OCI-LY7 (cell line): ENCODE results near the gene SSBP2. TPM values are rescaled to one million over a fixed set of nuclear protein-coding genes. Genes with fewer than 3 reads are reported as not detected.

Experiments
- BruUV-seq: library from RNA; stranded (reverse); fragments of 400-500 nt; replicated peaks from 2 replicates; lab custom pipeline; 2021; lab: Mats Ljungman, UMichigan
- CTCF ChIA-PET: fragments of 300-600 bp; sonication (Branson Sonifier 250); formaldehyde crosslinking; loops from one replicate; lab custom pipeline; 2022; ENCODE audit warnings: antibody characterized with exemption; ENCODE audit not compliant: unreplicated experiment; lab: Charles Lee
- POLR2A ChIA-PET: fragments of 300-600 bp; sonication (Branson Sonifier 250); formaldehyde crosslinking; loops from one replicate; lab custom pipeline; 2022; ENCODE audit warnings: antibody characterized with exemption; lab: Charles Lee
- DNase-seq: peaks from one replicate; pipeline ENCODE4 v3.0.0-alpha.2; 2015; ENCODE audit warnings: low spot score
- H2AFZ ChIP-seq: fragments of 200-600 bp; sonication (generic), shearing (Covaris generic); 2 replicates; pipeline ENCODE4 v1.6.1; 2014; ENCODE audit warnings: mild to moderate bottlenecking, antibody characterized with exemption, low read length, moderate library complexity
- H3K27ac ChIP-seq: fragments of 200-600 bp; sonication (generic); 2 replicates; pipeline ENCODE4 v1.5.1; 2014; ENCODE audit warnings: mixed run types, low read depth, mild to moderate bottlenecking, moderate library complexity, low read length, inconsistent platforms; ENCODE audit not compliant: poor library complexity, severe bottlenecking
- H3K36me3 ChIP-seq: fragments of 200-600 bp; sonication (generic); 2 replicates; pipeline ENCODE4 v1.6.1; 2014; ENCODE audit warnings: mild to moderate bottlenecking, antibody characterized with exemption, low read length, moderate library complexity, mixed read lengths; ENCODE audit not compliant: insufficient read depth
- H3K4me1 ChIP-seq: fragments of 200-600 bp; sonication (generic); 2 replicates; pipeline ENCODE4 v1.5.1; 2014; ENCODE audit warnings: mild to moderate bottlenecking, low read length; ENCODE audit not compliant: insufficient read depth, poor library complexity, severe bottlenecking
- H3K4me2 ChIP-seq: fragments of 200-600 bp; sonication (generic); 2 replicates; pipeline ENCODE4 v1.6.1; 2014; ENCODE audit warnings: mild to moderate bottlenecking, low read length
- H3K4me3 ChIP-seq: fragments of 200-600 bp; sonication (generic); 2 replicates; pipeline ENCODE4 v1.5.1; 2014; ENCODE audit warnings: mild to moderate bottlenecking, low read depth, low read length; ENCODE audit not compliant: poor library complexity, severe bottlenecking
- H3K79me2 ChIP-seq: fragments of 200-600 bp; sonication (generic); 2 replicates; pipeline ENCODE4 v1.6.1; 2016; ENCODE audit warnings: low read depth, mild to moderate bottlenecking, low read length, moderate library complexity, mixed read lengths; ENCODE audit not compliant: insufficient read depth
- H3K9me2 ChIP-seq: fragments of 200-600 bp; sonication (generic); 2 replicates; pipeline ENCODE4 v1.6.1; 2016; ENCODE audit warnings: mild to moderate bottlenecking, low read length, mixed read lengths; ENCODE audit not compliant: insufficient read depth
- H3K9me3 ChIP-seq: fragments of 200-600 bp; sonication (generic); 2 replicates; pipeline ENCODE4 v1.6.1; 2014; ENCODE audit warnings: mild to moderate bottlenecking, mixed run types, low read length, mixed read lengths
- H4K20me1 ChIP-seq: fragments of 200-600 bp; sonication (generic); 2 replicates; pipeline ENCODE4 v1.6.1; 2014; ENCODE audit warnings: mild to moderate bottlenecking, antibody characterized with exemption, low read length, moderate library complexity, mixed read lengths; ENCODE audit not compliant: insufficient read depth
- EZH2phosphoT487 ChIP-seq: fragments of 200-600 bp; sonication (generic); IDR thresholded peaks from 2 replicates; pipeline ENCODE4 v1.6.1; 2018; ENCODE audit warnings: low read depth, borderline replicate concordance, mild to moderate bottlenecking, mixed run types, antibody characterized with exemption, low read length, moderate library complexity, mixed read lengths
- intact Hi-C: fragments of 100-400 bp; cut with micrococcal nuclease; formaldehyde crosslinking; loops from one replicate; pipeline ENCODE4 v1.10.0; 2022; ENCODE audit not compliant: unreplicated experiment
- total RNA-seq, 2 experiments: library from RNA; depleted of rRNA in 1 of 2; stranded (reverse); fragments of >200 nt in 1 of 2; shearing (Covaris generic) in 1 of 2; gene quantifications; 2 replicates each; pipeline ENCODE4 v1.2.3, GENCODE V29; 2014 to 2022
- TF ChIP-seq, protein P1 (sequence below): fragments of 200-600 bp; sonication (generic); conservative IDR thresholded peaks from 2 replicates; pipeline ENCODE4 v1.5.1; 2014; ENCODE audit warnings: mild to moderate bottlenecking, antibody characterized with exemption, low read length, moderate library complexity, mixed read lengths

SSBP2 gene
- total RNA-seq, 2 experiments from 2014 or later: 140 to 172 TPM

DNA sequence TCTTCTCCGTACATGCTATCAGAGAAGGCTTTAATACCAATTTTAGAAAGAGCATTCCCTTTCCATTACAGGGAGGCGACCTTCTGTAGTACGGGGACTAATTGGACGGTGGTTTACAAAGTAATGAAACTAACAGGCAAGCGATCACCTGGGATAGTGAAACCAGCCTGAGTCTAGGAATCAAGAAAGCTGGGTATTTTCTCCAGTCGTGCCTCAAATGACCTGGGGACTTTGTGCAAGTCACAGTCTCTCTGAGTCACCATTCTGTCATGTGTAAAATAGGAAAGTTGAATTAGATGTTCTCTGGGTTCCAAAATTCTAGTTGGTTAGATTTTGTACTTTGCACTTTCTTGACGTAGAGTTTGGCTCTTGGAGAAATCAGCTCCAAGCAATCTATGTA lies 22.7 kb upstream of the SSBP2 start:
- Histone ChIP-seq H3K9me3 (no peaks in the 10 kb centered on the region), H4K20me1 (no peaks in the 10 kb centered on the region), H3K4me1 (peaks cover 4% of the 10 kb centered on the region), H3K4me2 (no peak overlapping the region), H3K79me2 (no peaks in the 10 kb centered on the region), H3K27ac (no peak overlapping the region), H2AFZ (no peak overlapping the region), H3K4me3 (no peak overlapping the region), H3K9me2 (no peaks in the 10 kb centered on the region), H3K36me3 (no peaks in the 10 kb centered on the region)
- no peak for DNase-seq
- no TSS peak for BruUV-seq
- TF ChIP-seq, protein P1, sequence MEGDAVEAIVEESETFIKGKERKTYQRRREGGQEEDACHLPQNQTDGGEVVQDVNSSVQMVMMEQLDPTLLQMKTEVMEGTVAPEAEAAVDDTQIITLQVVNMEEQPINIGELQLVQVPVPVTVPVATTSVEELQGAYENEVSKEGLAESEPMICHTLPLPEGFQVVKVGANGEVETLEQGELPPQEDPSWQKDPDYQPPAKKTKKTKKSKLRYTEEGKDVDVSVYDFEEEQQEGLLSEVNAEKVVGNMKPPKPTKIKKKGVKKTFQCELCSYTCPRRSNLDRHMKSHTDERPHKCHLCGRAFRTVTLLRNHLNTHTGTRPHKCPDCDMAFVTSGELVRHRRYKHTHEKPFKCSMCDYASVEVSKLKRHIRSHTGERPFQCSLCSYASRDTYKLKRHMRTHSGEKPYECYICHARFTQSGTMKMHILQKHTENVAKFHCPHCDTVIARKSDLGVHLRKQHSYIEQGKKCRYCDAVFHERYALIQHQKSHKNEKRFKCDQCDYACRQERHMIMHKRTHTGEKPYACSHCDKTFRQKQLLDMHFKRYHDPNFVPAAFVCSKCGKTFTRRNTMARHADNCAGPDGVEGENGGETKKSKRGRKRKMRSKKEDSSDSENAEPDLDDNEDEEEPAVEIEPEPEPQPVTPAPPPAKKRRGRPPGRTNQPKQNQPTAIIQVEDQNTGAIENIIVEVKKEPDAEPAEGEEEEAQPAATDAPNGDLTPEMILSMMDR: no peak
- TF ChIP-seq EZH2phosphoT487: no peak
- intact Hi-C loops: no loop called here
- POLR2A ChIA-PET: interaction anchor here (0.6 to 1.9 kb wide), 3 partner anchors 12 to 82 kb away, joined by 3 to 10 read pairs (median 3); no protein-coding TSS in a partner anchor
- CTCF ChIA-PET: no interaction called here

- CTCF ChIA-PET: no interaction called here
- POLR2A ChIA-PET: interaction anchor here (0.6 to 1.9 kb wide), 4 partner anchors 12 to 83 kb away, joined by 3 to 10 read pairs (median 4); no protein-coding TSS in a partner anchor
- H3K9me2 ChIP-seq: no peaks in the 10 kb centered on the region
- no TSS peak for BruUV-seq
- H3K4me1 ChIP-seq: no peaks in the 10 kb centered on the region
- DNase-seq: no peak
- H3K9me3 ChIP-seq: no peaks in the 10 kb centered on the region
- TF ChIP-seq EZH2phosphoT487: no peak
- TF ChIP-seq, protein P1: no peak
- H3K36me3 ChIP-seq: no peaks in the 10 kb centered on the region
- no peak overlapping the region for H3K4me2 ChIP-seq
- H2AFZ ChIP-seq: no peak overlapping the region
- no peaks in the 10 kb centered on the region for H3K79me2 ChIP-seq
- intact Hi-C loops: no loop called here
- no peak overlapping the region for H3K27ac ChIP-seq
- no peak overlapping the region for H3K4me3 ChIP-seq
- no peaks in the 10 kb centered on the region for H4K20me1 ChIP-seq
Measured at GRCh38 chr5:81773161-81773560, 22.3 kb upstream of the SSBP2 start.

DNA sequence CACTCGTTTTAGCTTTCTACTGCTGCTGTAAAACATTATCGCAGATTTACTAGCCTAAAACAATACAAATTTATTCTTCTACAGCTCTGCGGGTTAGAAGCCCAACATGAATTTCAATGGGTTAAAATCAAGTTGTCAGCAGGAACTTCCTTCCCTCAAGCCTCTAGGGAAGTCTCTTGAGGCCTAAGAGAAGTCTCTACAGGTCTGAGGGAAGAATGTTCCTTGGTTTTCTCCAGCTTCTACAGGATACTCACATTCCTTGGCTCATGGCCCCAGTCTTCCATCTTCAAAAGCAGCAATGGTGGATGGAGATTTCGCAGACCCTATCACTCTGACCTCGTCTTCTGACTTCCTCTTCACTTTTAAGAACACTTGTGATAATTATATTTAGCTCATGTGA lies 21.6 kb upstream of the SSBP2 start:
- no peak for DNase-seq
- no TSS peak for BruUV-seq
- Histone ChIP-seq H3K9me3 (no peaks in the 10 kb centered on the region), H3K4me1 (no peaks in the 10 kb centered on the region), H2AFZ (no peak overlapping the region), H3K9me2 (no peaks in the 10 kb centered on the region), H3K4me3 (no peak overlapping the region), H4K20me1 (no peaks in the 10 kb centered on the region), H3K36me3 (no peaks in the 10 kb centered on the region), H3K27ac (no peak overlapping the region), H3K79me2 (no peaks in the 10 kb centered on the region), H3K4me2 (no peak overlapping the region)
- intact Hi-C loops: no loop called here
- POLR2A ChIA-PET: interaction anchor here (0.8 to 2.5 kb wide), 8 partner anchors 8 to 58 kb away, joined by 3 to 10 read pairs (median 4); partner anchors contain the start of gene SSBP2
- CTCF ChIA-PET: no interaction called here
- no peak for TF ChIP-seq EZH2phosphoT487
- TF ChIP-seq, protein P1: no peak
